Right kidney (tissue), 1 donor: ENCODE measurements around the gene KSR2.

Source experiments
- DNase-seq: peaks from one replicate; pipeline ENCODE4 v3.0.0-alpha.2; 2016

The KSR2 gene

GRCh38 chr12:117572755-117573154 lies 396.0 kb downstream of the KSR2 start:
- no peak for DNase-seq

GRCh38 chr12:117571321-117571720 lies 397.5 kb downstream of the KSR2 start:
- no peak for DNase-seq

DNA sequence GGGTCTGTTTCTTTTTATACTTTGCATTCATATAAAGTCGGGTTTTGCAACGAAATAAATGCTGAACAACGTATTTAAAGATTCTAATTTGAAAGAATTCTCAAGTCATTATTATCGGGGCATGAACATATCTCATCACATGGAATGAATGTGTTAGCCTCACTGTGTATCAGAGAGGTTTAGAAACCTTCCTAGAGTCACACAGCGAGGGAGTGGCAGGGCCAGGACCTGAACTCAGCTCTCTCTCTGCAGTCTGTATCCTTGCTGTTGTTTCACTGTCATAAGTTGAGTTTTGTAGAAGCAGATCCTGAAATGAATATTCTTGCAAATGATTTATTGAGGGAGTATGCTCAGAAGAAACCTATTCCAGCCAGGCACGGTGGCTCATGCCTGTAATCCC lies 398.2 kb downstream of the KSR2 start:
- no peak for DNase-seq

DNA sequence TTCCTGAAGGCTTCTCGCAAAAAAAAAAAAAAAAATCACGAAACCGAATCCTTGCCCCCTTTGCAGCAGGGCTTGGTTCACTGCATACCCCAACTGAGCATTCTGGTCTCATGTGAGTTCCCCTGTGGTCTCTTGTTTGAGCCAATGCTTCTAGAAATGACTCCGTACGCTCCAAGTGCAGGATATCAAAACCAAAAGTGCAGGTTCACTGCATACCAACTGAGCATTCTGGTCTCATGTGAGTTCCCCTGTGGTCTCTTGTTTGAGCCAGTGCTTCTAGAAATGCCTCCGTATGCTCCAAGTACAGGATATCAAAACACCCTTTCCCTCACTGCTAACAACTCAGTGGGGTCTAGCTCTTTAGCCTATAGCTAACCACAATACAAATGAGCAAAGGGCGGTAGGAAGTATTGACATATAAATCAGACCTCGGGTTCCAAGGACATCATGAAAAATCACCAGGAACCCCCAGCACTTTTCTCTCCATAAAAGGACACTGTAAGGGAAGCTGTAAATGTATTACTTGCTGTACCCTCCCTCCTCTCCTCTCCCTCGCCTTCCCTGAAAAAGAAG lies 401.1 kb downstream of the KSR2 start:
- DNase-seq: peak; percentile 21

GRCh38 chr12:117564881-117565280 lies 403.9 kb downstream of the KSR2 start:
- DNase-seq: no peak

DNA sequence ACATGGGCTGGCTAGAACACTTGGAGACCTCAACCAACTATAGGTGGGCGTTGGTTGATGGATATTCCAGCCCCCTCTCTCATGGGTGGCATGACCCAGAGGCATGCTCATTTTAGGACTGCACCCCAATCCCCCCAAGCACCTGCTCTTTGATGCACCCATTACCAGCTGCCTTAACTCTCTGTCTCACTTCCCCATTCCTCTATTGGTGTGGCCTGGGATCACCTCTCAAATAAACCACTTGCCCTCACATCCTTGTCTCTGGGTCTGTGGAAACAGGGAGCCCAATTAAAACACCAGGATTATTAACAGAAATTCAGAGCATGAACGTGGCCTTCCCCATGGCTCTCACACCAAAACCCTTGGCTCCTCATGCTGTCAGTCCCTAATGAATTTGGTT lies 405.1 kb downstream of the KSR2 start:
- DNase-seq: no peak

DNA sequence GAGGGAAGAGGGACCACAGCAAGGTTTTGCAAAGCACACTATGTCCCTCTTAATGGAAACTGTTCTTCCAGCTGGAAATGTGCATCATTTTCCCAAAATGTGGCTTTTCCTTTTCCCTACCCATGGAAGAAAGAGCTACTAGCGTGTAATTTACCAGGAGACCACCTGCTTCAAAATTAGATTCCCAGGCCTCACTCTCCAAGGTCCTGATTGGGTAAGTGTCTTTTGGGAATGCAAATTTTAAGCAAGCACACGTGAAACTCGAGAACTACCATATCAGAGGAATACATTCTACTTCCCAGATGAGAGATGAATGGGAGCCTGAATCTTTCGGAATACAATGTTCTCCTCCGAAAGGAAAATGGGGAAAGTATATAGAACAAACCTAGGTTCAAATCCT lies 405.8 kb downstream of the KSR2 start:
- DNase-seq: no peak

DNA sequence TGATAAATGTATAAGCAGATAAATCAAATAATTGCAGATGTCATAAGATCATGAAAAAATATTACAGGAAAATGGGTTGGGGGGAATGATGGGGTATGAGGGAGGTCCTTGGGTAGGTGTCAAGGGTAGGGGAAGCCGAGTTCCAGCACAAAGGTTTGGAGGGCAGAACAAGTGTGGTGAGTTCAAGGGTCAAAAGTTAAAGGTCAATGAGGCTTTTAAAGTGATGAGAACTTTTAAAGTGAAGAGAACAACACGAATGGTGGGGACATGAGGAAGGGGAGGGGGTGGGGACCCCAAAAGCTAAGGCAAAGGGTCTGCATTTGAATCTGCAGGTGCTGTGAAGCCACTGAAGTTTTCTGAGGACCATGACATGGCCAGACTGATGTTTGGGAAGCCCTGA lies 406.8 kb downstream of the KSR2 start:
- DNase-seq: no peak

GRCh38 chr12:117559978-117560377 lies 408.8 kb downstream of the KSR2 start:
- no peak for DNase-seq

GRCh38 chr12:117555889-117556288 lies 412.9 kb downstream of the KSR2 start:
- no peak for DNase-seq

DNA sequence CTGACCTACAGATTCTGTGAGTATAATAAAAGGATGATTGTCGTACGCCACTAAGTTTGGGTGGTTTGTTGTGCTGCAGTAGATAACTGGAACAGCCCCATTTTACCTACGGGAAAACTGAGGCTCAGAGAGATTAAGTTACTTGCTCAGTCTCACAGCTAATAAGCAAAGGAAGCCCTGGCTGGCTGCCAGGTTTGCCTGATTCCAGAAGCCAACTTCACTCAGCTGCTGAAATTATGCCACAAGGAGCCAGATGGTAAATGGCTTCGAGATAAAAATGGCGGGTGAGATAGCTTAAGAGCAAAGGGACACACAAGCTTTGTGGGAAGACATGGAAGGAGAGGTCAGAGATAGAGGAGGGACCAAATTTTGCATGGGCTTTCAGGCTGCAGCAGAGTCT lies 415.8 kb downstream of the KSR2 start:
- no peak for DNase-seq

- DNase-seq: no peak
Measured at GRCh38 chr12:117551665-117552064, 417.1 kb downstream of the KSR2 start.

DNA sequence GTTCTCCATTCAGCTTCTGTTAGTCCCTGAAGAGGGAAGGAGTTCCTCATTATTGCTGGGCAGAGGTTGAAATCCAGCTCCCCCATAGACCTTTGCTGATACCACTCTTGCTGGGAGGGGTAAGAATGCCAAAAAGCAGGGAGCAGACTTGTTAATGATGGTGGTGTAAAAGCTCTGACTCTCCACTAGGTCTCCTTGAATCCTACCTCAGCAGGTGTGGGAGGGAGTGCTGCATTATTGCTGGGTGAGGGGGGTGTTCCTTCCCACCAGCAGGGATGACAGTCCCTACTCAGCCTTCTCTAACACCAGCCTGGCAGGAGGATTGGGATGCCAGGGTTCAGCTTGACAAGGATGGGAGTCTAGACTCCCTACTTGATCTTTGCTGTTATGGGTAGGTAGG lies 421.6 kb downstream of the KSR2 start:
- DNase-seq: no peak

GRCh38 chr12:117545216-117545615 lies 423.6 kb downstream of the KSR2 start:
- no peak for DNase-seq

GRCh38 chr12:117540011-117540410 lies 428.8 kb downstream of the KSR2 start:
- DNase-seq: no peak

- no peak for DNase-seq
Measured at GRCh38 chr12:117538926-117539325, 429.9 kb downstream of the KSR2 start.

- DNase-seq: no peak
Measured at GRCh38 chr12:117538032-117538690, 430.6 kb downstream of the KSR2 start.

DNA sequence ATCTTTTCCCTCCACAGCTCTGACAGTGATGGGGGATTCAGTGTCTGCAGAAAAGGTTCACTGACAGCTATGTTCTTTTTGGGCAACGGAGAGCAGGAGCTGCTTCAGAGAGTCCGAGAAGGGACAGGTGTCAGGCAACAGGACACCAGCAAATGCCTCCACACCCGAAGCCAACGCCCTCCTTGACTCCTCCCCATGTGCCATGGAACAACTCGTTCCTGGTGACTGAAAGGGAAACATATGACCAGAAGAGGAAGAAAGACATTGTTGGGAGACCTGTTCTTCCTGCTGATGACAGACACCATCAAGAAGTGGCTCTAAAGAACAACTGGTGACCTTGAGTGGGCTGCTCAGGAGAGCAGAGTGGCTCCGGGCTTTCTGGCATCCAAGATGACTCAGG lies 435.1 kb downstream of the KSR2 start:
- DNase-seq: no peak

- no peak for DNase-seq
Measured at GRCh38 chr12:117530796-117531195, 438.0 kb downstream of the KSR2 start.

DNA sequence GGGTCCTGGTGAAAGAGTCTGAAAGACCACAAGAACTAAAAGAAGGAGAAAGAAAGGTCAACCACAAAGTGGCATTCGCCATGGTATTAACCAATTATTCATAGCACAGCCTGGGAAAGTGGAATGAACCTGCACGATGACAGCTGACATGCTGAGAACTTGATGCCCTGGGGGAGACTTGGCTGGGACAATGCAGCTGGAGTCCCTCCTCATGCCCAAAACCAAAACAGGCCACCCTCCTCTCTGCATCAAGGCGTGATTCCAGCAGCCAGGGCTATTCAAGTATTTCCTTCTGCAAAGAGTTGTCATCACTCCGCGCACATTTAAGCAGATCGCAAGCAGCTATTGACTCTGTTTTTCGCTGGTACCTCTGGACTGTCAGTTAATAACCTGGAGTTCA lies 440.3 kb downstream of the KSR2 start:
- DNase-seq: no peak

GRCh38 chr12:117527479-117527855 lies 441.3 kb downstream of the KSR2 start:
- DNase-seq: no peak

DNA sequence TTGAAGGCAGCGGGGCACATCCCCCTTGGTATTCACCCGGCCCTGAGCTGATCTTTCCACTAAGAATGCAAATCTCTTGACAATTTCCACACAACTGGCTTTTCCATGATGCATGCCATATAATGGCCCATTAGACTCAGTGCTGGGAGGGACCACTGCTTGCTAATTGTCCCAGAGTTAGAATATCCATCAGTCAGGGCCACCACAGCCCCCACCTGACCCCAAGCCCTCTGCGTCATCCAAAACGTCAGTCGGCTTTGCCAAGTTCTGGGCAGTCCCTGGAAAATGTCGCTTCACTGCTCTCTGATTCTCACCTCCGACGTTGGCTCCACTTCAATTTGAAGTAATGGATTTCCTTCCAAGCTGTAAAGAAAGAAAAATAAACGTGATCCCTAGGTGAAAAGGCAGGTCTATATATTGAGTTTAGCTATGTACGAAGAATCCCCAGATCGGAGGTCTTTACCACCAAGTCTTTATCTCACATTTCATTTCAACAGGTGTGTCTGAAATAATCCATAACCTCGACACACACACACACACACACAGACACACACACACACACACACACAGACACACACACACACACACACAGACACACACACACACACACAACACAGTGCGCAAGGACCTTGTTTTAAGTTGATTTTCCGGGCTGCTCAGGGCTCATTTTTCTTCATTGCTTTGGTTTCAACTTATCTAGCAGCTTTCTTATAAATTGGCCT lies 441.9 kb downstream of the KSR2 start:
- peak; percentile 7 for DNase-seq

GRCh38 chr12:117525766-117526165 lies 443.0 kb downstream of the KSR2 start:
- DNase-seq: no peak

DNA sequence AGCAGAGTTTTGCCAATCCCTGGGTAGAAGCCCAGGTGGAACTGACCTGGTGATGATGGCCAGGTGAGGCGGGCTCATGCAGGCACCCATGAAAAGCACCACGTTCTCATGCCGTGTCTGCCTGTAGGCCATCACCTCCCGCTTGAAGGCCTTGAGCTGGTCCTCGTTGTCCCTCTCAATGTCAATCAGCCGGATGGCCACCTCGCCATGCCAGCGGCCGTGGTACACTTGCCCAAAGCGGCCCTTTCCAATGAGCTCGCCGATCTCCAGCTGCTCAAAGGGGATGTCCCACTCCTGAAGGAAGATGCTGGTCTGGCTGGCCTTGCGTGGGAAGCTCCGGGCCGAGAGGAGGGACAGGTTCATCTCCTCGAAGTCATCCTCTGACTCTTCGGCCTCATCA lies 444.0 kb downstream of the KSR2 start:
- no peak for DNase-seq
